GM12878 (cell line): ENCODE results near the gene KIAA0930. TPM values are rescaled to one million over a fixed set of nuclear protein-coding genes. Genes with fewer than 3 reads are reported as not detected.
A peak's percentile ranks its signal among the peaks of the same experiment; 100 is the strongest.

Source experiments
- CEBPZ ChIP-seq: fragments of 150-350 bp; IDR thresholded peaks from 2 replicates; pipeline ENCODE4 v1.6.1; 2016; ENCODE audit warnings: low read depth, low read length
- E2F8 ChIP-seq: fragments of 450-650 bp; IDR thresholded peaks from 2 replicates; pipeline ENCODE4 v1.6.1; 2018; ENCODE audit warnings: mild to moderate bottlenecking, low read depth, moderate library complexity; ENCODE audit not compliant: partially characterized antibody
- EED ChIP-seq: sonication (generic); IDR thresholded peaks from 2 replicates; pipeline ENCODE4 v1.6.1; 2016; ENCODE audit warnings: antibody characterized with exemption, low read depth
- HDAC2 ChIP-seq: fragments of 200-600 bp; sonication (generic); IDR thresholded peaks from 2 replicates; pipeline ENCODE4 v1.6.1; 2017
- HDGF ChIP-seq: fragments of 450-650 bp; IDR thresholded peaks from 2 replicates; pipeline ENCODE4 v1.6.1; 2016; ENCODE audit warnings: antibody characterized with exemption
- IRF3 ChIP-seq: fragments of 450-650 bp; IDR thresholded peaks from 2 replicates; pipeline ENCODE4 v1.6.1; 2014; ENCODE audit warnings: mild to moderate bottlenecking
- MYB ChIP-seq: fragments of 150-350 bp; IDR thresholded peaks from 2 replicates; pipeline ENCODE4 v1.6.1; 2014; ENCODE audit warnings: mild to moderate bottlenecking, low read depth, low read length, borderline replicate concordance
- NFYA ChIP-seq: IDR thresholded peaks from 2 replicates; pipeline ENCODE4 v1.6.1; 2011; ENCODE audit warnings: low read depth, mild to moderate bottlenecking, low read length, improper control_type of control experiment, borderline replicate concordance
- NFYB ChIP-seq: IDR thresholded peaks from 2 replicates; pipeline ENCODE4 v1.6.1; 2011; ENCODE audit warnings: low read depth, mild to moderate bottlenecking, low read length, improper control_type of control experiment, moderate library complexity; ENCODE audit not compliant: insufficient read depth
- PAX8 ChIP-seq: fragments of 450-650 bp; IDR thresholded peaks from 2 replicates; pipeline ENCODE4 v1.6.1; 2017; ENCODE audit warnings: mild to moderate bottlenecking, moderate library complexity
- RFX5 ChIP-seq: IDR thresholded peaks from 2 replicates; pipeline ENCODE4 v1.6.1; 2011; ENCODE audit warnings: low read depth, low read length, improper control_type of control experiment
- SPI1 ChIP-seq: IDR thresholded peaks from 2 replicates; pipeline ENCODE4 v1.6.1; 2011; ENCODE audit warnings: low read depth, mild to moderate bottlenecking, low read length, moderate library complexity, borderline replicate concordance; ENCODE audit not compliant: insufficient read depth
- TAF1 ChIP-seq: IDR thresholded peaks from 2 replicates; pipeline ENCODE4 v1.6.1; 2011; ENCODE audit warnings: mild to moderate bottlenecking, low read depth, low read length, borderline replicate concordance
- TCF7 ChIP-seq: IDR thresholded peaks from 2 replicates; pipeline ENCODE4 v1.6.1; 2014; ENCODE audit warnings: antibody characterized with exemption, borderline replicate concordance
- USF2 ChIP-seq: IDR thresholded peaks from 2 replicates; pipeline ENCODE4 v1.6.1; 2011; ENCODE audit warnings: low read depth, low read length, improper control_type of control experiment, borderline replicate concordance
- ZNF217 ChIP-seq: fragments of 450-650 bp; IDR thresholded peaks from 2 replicates; pipeline ENCODE4 v1.6.1; 2017; ENCODE audit warnings: antibody characterized with exemption, mild to moderate bottlenecking
- ZNF24 ChIP-seq: fragments of 450-650 bp; IDR thresholded peaks from 2 replicates; pipeline ENCODE4 v1.6.1; 2017; ENCODE audit warnings: antibody characterized with exemption, mild to moderate bottlenecking
- ZNF622 ChIP-seq: fragments of 450-650 bp; IDR thresholded peaks from 2 replicates; pipeline ENCODE4 v1.6.1; 2017; ENCODE audit warnings: mild to moderate bottlenecking, inconsistent platforms
- ZNF687 ChIP-seq: fragments of 450-650 bp; IDR thresholded peaks from 2 replicates; pipeline ENCODE4 v1.6.1; 2017; ENCODE audit warnings: mild to moderate bottlenecking, moderate library complexity
- polyA plus RNA-seq, 11 experiments: library from polyadenylated mRNA; depleted of rRNA in 4 of 11; unstranded in 6 of 11; stranded (reverse) in 5 of 11; fragments of >200 nt; fragmentation: Nextera tagmentation in 4 of 11; fragmentation: Illumina TruSeq in 1 of 11; extraction: Ambion mirVana in 4 of 11; extraction: Trizol in 1 of 11; gene quantifications; 1 replicate in 1 of 11; 2 replicates in 10 of 11; pipeline versions ENCODE4 v1.2.1 to v1.2.3, GENCODE V29; 2011 to 2016; ENCODE audit warnings: inconsistent platforms in 2 of 11, missing spikeins in 2 of 11, low read depth in 1 of 11
- total RNA-seq, 4 experiments: library from RNA; depleted of rRNA in 3 of 4; stranded (reverse); fragments of >200 nt in 3 of 4; fragmentation: Illumina TruSeq in 1 of 4; extraction: Trizol in 1 of 4; gene quantifications; 2 replicates each; pipeline versions ENCODE4 v1.2.1 to v1.2.3, GENCODE V29; 2013 to 2021

KIAA0930 gene
- total and polyA plus RNA-seq, 10 of the 15 experiments (the other 5 are each of a cell fraction or from before 2014, with no cell fraction given) = 3.6 to 125 (median 46.3) TPM

- TF ChIP-seq E2F8 = no peak
- no peak for TF ChIP-seq ZNF622
- TF ChIP-seq PAX8 = no peak
- TF ChIP-seq EED = peak; percentile 99
- TF ChIP-seq NFYA = no peak
- TF ChIP-seq USF2 = no peak
- TF ChIP-seq HDGF = no peak
- TF ChIP-seq CEBPZ = no peak
- TF ChIP-seq TCF7 = no peak
- peak; percentile 78 for TF ChIP-seq TAF1
- no peak for TF ChIP-seq ZNF217
- TF ChIP-seq IRF3 = no peak
- TF ChIP-seq HDAC2 = no peak
- TF ChIP-seq MYB = no peak
- TF ChIP-seq ZNF24 = no peak
- peak; percentile 93 for TF ChIP-seq SPI1
- TF ChIP-seq ZNF687 = peak; percentile 92
- TF ChIP-seq NFYB = no peak
- no peak for TF ChIP-seq RFX5
Observed at GRCh38 chr22:45235101-45235777, 5.5 kb downstream of the KIAA0930 start (continued).
